ENCODE data around the gene PHTF1. TPM values are rescaled to one million over a fixed set of nuclear protein-coding genes. Genes with fewer than 3 reads are reported as not detected.

The PHTF1 gene
- polyA plus RNA-seq, 1 experiment: 7.4 TPM

DNA sequence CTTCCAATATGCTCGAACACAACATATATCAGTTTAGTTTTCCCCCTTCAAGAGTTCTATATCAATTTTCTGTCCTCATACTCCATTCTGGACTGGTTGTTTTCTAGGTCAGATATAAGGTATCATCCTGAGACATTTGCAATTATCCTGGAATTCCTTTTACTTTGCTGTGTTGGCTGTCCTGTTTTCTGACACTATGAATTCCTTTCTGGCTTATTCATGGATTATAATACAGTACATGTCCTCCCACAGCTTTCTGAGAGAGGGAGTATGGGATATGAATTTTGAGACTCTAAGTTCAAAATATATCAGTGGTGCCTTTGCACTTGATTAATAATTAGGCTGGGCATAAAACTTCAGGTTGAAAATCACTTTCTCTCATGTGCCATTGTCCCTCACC lies 11.9 kb downstream of the PHTF1 start:
- TF ChIP-seq, protein P1, sequence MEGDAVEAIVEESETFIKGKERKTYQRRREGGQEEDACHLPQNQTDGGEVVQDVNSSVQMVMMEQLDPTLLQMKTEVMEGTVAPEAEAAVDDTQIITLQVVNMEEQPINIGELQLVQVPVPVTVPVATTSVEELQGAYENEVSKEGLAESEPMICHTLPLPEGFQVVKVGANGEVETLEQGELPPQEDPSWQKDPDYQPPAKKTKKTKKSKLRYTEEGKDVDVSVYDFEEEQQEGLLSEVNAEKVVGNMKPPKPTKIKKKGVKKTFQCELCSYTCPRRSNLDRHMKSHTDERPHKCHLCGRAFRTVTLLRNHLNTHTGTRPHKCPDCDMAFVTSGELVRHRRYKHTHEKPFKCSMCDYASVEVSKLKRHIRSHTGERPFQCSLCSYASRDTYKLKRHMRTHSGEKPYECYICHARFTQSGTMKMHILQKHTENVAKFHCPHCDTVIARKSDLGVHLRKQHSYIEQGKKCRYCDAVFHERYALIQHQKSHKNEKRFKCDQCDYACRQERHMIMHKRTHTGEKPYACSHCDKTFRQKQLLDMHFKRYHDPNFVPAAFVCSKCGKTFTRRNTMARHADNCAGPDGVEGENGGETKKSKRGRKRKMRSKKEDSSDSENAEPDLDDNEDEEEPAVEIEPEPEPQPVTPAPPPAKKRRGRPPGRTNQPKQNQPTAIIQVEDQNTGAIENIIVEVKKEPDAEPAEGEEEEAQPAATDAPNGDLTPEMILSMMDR (IDR thresholded peaks at IDR 0.05; ENCODE audit: insufficient read depth, low read depth, low read length): no peak
- ChIA-PET POLR2A (no interaction called here), CTCF (interaction anchor here (0.6 kb wide), 1 partner anchor 52 kb away, joined by 3 read pairs; no protein-coding TSS in a partner anchor)
- no peak overlapping the region for H3K4me3 ChIP-seq (ENCODE audit: low read depth, low read length)
- no peak for DNase-seq (ENCODE audit: low read depth)
- no peaks in the 10 kb centered on the region for H3K27me3 ChIP-seq (ENCODE audit: control insufficient read depth, insufficient read depth, low read length)
- peaks cover 2% of the 10 kb centered on the region; the same call in 1 of the 2 replicates for H3K36me3 ChIP-seq (ENCODE audit: control insufficient read depth, insufficient read depth, low read length)

GRCh38 chr1:113745425-113745824 lies 13.9 kb downstream of the PHTF1 start:
- no peak for DNase-seq (ENCODE audit: low read depth)
- TF ChIP-seq, protein P1 (IDR thresholded peaks at IDR 0.05; ENCODE audit: insufficient read depth, low read depth, low read length): no peak
- Histone ChIP-seq H3K27me3 (ENCODE audit: control insufficient read depth, insufficient read depth, low read length) (no peaks in the 10 kb centered on the region), H3K36me3 (ENCODE audit: control insufficient read depth, insufficient read depth, low read length) (peaks cover 2% of the 10 kb centered on the region; the same call in 1 of the 2 replicates), H3K4me3 (ENCODE audit: low read depth, low read length) (no peak overlapping the region)
- ChIA-PET POLR2A (no interaction called here), CTCF (interaction anchor here (0.6 kb wide), 1 partner anchor 1245 kb away, joined by 3 read pairs; no protein-coding TSS in a partner anchor)

DNA sequence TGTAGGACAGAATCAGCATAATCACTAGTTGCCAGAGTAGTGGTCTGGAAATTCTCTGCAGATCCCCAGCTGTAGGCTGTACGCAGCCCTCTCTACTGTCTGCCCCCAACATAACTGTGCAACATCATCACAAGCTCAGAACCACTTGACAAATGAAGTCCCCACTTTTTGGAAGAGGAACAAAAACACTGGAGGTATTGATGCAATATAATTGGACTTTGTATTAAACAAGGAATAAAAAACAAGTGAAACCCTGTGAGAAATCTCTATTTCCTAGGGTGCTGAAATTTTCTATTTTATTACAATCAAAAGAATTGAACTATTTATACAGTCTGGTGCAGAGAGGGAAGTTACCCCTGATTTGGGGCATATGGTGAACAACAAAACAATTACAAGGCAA lies 15.2 kb downstream of the PHTF1 start:
- TF ChIP-seq, protein P1 (IDR thresholded peaks at IDR 0.05; ENCODE audit: insufficient read depth, low read depth, low read length): no peak
- ChIA-PET CTCF (no interaction called here), POLR2A (no interaction called here)
- H3K36me3 ChIP-seq (ENCODE audit: control insufficient read depth, insufficient read depth, low read length): peaks cover 2% of the 10 kb centered on the region; the same call in 1 of the 2 replicates
- no peak for DNase-seq (ENCODE audit: low read depth)
- H3K4me3 ChIP-seq (ENCODE audit: low read depth, low read length): no peak overlapping the region
- no peaks in the 10 kb centered on the region for H3K27me3 ChIP-seq (ENCODE audit: control insufficient read depth, insufficient read depth, low read length)

GRCh38 chr1:113742515-113742914 lies 16.8 kb downstream of the PHTF1 start:
- TF ChIP-seq, protein P1 (IDR thresholded peaks at IDR 0.05; ENCODE audit: insufficient read depth, low read depth, low read length): no peak
- POLR2A ChIA-PET: no interaction called here
- CTCF ChIA-PET: interaction anchor here (0.6 to 1.4 kb wide), 3 partner anchors 42 to 1036 kb away, joined by 3 to 4 read pairs (median 4); partner anchors contain the start of gene RHOC
- H3K4me3 ChIP-seq (ENCODE audit: low read depth, low read length): no peak overlapping the region
- no peak for DNase-seq (ENCODE audit: low read depth)
- peaks cover 2% of the 10 kb centered on the region; the same call in 1 of the 2 replicates for H3K36me3 ChIP-seq (ENCODE audit: control insufficient read depth, insufficient read depth, low read length)
- no peaks in the 10 kb centered on the region for H3K27me3 ChIP-seq (ENCODE audit: control insufficient read depth, insufficient read depth, low read length)

DNA sequence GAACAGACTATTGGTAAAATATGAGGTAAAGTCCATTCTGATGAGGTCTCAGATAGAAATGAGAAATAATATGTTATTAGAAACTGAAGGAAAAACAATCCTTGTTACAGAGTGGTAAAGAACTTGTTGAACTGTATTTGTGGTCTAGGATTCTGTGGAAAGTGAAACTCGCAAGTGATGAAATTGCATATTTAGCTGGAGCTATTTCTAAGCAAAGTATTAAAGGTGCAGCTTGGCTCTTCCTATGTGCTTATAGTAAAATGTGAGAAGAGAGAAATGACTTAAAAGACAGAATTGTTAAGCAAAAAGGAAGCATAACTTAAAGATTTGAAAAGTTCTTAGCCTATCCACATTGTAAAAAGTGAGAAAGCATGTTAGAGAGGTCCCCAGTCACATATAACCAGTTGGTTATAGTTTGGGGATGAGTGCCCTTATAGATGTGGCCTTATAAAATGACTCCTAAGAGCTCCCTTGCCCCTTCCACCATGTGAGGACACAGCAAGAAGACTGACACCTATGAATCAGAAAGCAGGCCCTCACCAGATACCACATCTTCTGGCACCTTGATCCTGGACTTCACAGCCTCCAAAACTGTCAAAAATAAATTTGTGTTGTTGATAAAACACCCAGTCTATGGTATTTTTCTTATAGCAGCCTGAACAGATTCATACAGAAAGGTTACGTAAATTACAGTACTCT lies 24.8 kb downstream of the PHTF1 start:
- TF ChIP-seq, protein P1 (IDR thresholded peaks at IDR 0.05; ENCODE audit: insufficient read depth, low read depth, low read length): no peak
- ChIA-PET CTCF (interaction anchor here (0.8 kb wide), 1 partner anchor 53 kb away, joined by 3 read pairs; no protein-coding TSS in a partner anchor), POLR2A (no interaction called here)
- no peak overlapping the region for H3K4me3 ChIP-seq (ENCODE audit: low read depth, low read length)
- H3K27me3 ChIP-seq (ENCODE audit: control insufficient read depth, insufficient read depth, low read length): no peaks in the 10 kb centered on the region
- H3K36me3 ChIP-seq (ENCODE audit: control insufficient read depth, insufficient read depth, low read length): peaks cover 1% of the 10 kb centered on the region; the same call in 1 of the 2 replicates
- DNase-seq (ENCODE audit: low read depth): no peak

Measured in BJ (cell line).